B cell (primary cell): ENCODE measurements around the gene ADARB2. TPM values are rescaled to one million over a fixed set of nuclear protein-coding genes. Genes with fewer than 3 reads are reported as not detected.

Experiments used
- ATAC-seq: fragments of 200-7000 bp; cut with Tn5 transposase; one replicate; pipeline ENCODE4 v1.10.0; 2021; ENCODE audit warnings: low read depth, mild to moderate bottlenecking, moderate number of reproducible peaks, moderate library complexity
- CTCF ChIA-PET: fragments of 350-600 bp; sonication (Branson Sonifier 250); formaldehyde crosslinking; loops from one replicate; lab custom pipeline; 2021; ENCODE audit warnings: antibody characterized with exemption, inconsistent platforms; lab: Charles Lee
- POLR2A ChIA-PET: fragments of 350-600 bp; sonication (Branson Sonifier 250); formaldehyde crosslinking; loops from one replicate; lab custom pipeline; 2021; ENCODE audit warnings: antibody characterized with exemption; lab: Charles Lee
- DNase-seq: peaks from one replicate; pipeline ENCODE4 v3.0.0; 2013
- H2AFZ ChIP-seq: 2 replicates; pipeline ENCODE4 v1.6.1; 2012; ENCODE audit warnings: mild to moderate bottlenecking, low read depth, low read length; ENCODE audit not compliant: insufficient read depth, poor library complexity, severe bottlenecking
- H3K27ac ChIP-seq, 2 donors: 1 replicate in 1 of 2; 2 replicates in 1 of 2; pipeline ENCODE4 v1.5.1; 2012 to 2013; ENCODE audit warnings: low read length in 2 of 2, mild to moderate bottlenecking in 2 of 2, moderate library complexity in 1 of 2
- H3K27me3 ChIP-seq, 4 experiments: fragments of 200-600 bp in 1 of 4; sonication (generic) in 1 of 4; replicated peaks in 1 of 4; 1 replicate in 2 of 4; 2 replicates in 2 of 4; pipeline versions ENCODE4 v1.6.1 to v1.7.0; 2013 to 2016; ENCODE audit warnings: low read length in 3 of 4, mild to moderate bottlenecking in 2 of 4, mixed read lengths in 1 of 4, moderate library complexity in 1 of 4; ENCODE audit not compliant: insufficient read depth in 4 of 4, control insufficient read depth in 3 of 4; ENCODE audit errors: control extremely low read depth in 1 of 4
- H3K36me3 ChIP-seq, 2 experiments: replicated peaks in 1 of 2; 1 replicate in 1 of 2; 2 replicates in 1 of 2; pipeline versions ENCODE4 v1.6.1 to v1.7.1; 2013; ENCODE audit warnings: low read length in 1 of 2; ENCODE audit not compliant: insufficient read depth in 2 of 2, control insufficient read depth in 1 of 2; ENCODE audit errors: control extremely low read depth in 1 of 2, extremely low read depth in 1 of 2
- H3K4me1 ChIP-seq, 2 donors: fragments of 200-600 bp in 1 of 2; sonication (generic) in 1 of 2; 1 replicate in 1 of 2; 2 replicates in 1 of 2; pipeline versions ENCODE4 v1.5.1 to v1.6.1; 2013 to 2017; ENCODE audit warnings: low read length in 2 of 2; ENCODE audit not compliant: control insufficient read depth in 2 of 2, insufficient read depth in 2 of 2
- H3K4me2 ChIP-seq: replicated peaks from 2 replicates; pipeline ENCODE3; 2012; ENCODE audit warnings: mild to moderate bottlenecking, low read depth, low read length; ENCODE audit not compliant: poor library complexity, severe bottlenecking
- H3K4me3 ChIP-seq, 5 experiments: fragments of 200-600 bp in 1 of 5; sonication (generic) in 1 of 5; 1 replicate in 3 of 5; 2 replicates in 2 of 5; pipeline versions ENCODE4 v1.5.1 to v1.7.0; 2011 to 2016; ENCODE audit warnings: low read length in 4 of 5, mild to moderate bottlenecking in 4 of 5, low read depth in 2 of 5, control low read depth in 1 of 5, moderate library complexity in 1 of 5; ENCODE audit not compliant: insufficient read depth in 1 of 5; ENCODE audit errors: control extremely low read depth in 1 of 5, extremely low read depth in 1 of 5
- H3K79me2 ChIP-seq: fragments of 200-600 bp; sonication (generic); one replicate; pipeline ENCODE4 v1.6.0; 2016; ENCODE audit warnings: low read length; ENCODE audit not compliant: control insufficient read depth, insufficient read depth
- H3K9ac ChIP-seq: fragments of 200-600 bp; sonication (generic); 2 replicates; pipeline ENCODE4 v1.6.1; 2017; ENCODE audit warnings: mild to moderate bottlenecking, low read length, moderate library complexity
- H3K9me3 ChIP-seq, 3 donors: one replicate each; pipeline versions ENCODE4 v1.6.1 to v1.7.1; 2013; ENCODE audit warnings: low read length in 2 of 3; ENCODE audit not compliant: control insufficient read depth in 2 of 3, insufficient read depth in 1 of 3; ENCODE audit errors: control extremely low read depth in 1 of 3
- H4K20me1 ChIP-seq: 2 replicates; pipeline ENCODE4 v1.6.0; 2012; ENCODE audit warnings: mild to moderate bottlenecking, low read length; ENCODE audit not compliant: insufficient read depth, control insufficient read depth, poor library complexity, severe bottlenecking
- H3K27ac Mint-ChIP-seq: one replicate; pipeline ENCODE4 v1.8.0; 2021; ENCODE audit warnings: mixed read lengths
- H3K27me3 Mint-ChIP-seq: one replicate; pipeline ENCODE4 v1.8.0; 2021; ENCODE audit warnings: mixed read lengths
- H3K4me1 Mint-ChIP-seq: one replicate; pipeline ENCODE4 v1.8.0; 2021; ENCODE audit warnings: mixed read lengths
- H3K4me3 Mint-ChIP-seq: one replicate; pipeline ENCODE4 v1.8.0; 2021; ENCODE audit warnings: mixed read lengths
- H3K9me3 Mint-ChIP-seq: one replicate; pipeline ENCODE4 v1.8.0; 2022; ENCODE audit warnings: mixed read lengths; ENCODE audit not compliant: insufficient read depth
- EZH2 ChIP-seq: IDR thresholded peaks from 2 replicates; pipeline ENCODE4 v1.6.1; 2012; ENCODE audit warnings: borderline replicate concordance, low read depth, mild to moderate bottlenecking, moderate library complexity, low read length; ENCODE audit not compliant: insufficient read depth, poor library complexity, severe bottlenecking
- WGBS: methylation state at CpG from one replicate; pipeline ENCODE4 v1.1.5; 2013; ENCODE audit warnings: missing lambda C conversion rate; ENCODE audit not compliant: insufficient coverage; 5-methylcytosine and 5-hydroxymethylcytosine counted together
- intact Hi-C: fragments of 100-400 bp; cut with micrococcal nuclease; formaldehyde crosslinking; loops from one replicate; pipeline ENCODE4 v1.10.0; 2022
- polyA plus RNA-seq: library from polyadenylated mRNA; depleted of rRNA; stranded (reverse); fragments of >200 nt; gene quantifications from 2 replicates; pipeline ENCODE4 v1.2.3, GENCODE V29; 2012
- total RNA-seq, 2 donors: library from RNA; stranded (reverse); fragments of 120-200 nt in 1 of 2; gene quantifications; 1 replicate in 1 of 2; 2 replicates in 1 of 2; pipeline versions ENCODE4 v1.2.3 to v1.2.4, GENCODE V29; 2013 to 2022
- TF ChIP-seq, protein P1 (sequence below): fragments of 200-600 bp; IDR thresholded peaks from one replicate; pipeline ENCODE4 v1.8.0; 2022; ENCODE audit warnings: antibody characterized with exemption, mild to moderate bottlenecking

The ADARB2 gene
- total and polyA plus RNA-seq, 2 donors (not counting 1 experiment from before 2014, with no cell fraction given) = 0.13 to 0.96 TPM

DNA sequence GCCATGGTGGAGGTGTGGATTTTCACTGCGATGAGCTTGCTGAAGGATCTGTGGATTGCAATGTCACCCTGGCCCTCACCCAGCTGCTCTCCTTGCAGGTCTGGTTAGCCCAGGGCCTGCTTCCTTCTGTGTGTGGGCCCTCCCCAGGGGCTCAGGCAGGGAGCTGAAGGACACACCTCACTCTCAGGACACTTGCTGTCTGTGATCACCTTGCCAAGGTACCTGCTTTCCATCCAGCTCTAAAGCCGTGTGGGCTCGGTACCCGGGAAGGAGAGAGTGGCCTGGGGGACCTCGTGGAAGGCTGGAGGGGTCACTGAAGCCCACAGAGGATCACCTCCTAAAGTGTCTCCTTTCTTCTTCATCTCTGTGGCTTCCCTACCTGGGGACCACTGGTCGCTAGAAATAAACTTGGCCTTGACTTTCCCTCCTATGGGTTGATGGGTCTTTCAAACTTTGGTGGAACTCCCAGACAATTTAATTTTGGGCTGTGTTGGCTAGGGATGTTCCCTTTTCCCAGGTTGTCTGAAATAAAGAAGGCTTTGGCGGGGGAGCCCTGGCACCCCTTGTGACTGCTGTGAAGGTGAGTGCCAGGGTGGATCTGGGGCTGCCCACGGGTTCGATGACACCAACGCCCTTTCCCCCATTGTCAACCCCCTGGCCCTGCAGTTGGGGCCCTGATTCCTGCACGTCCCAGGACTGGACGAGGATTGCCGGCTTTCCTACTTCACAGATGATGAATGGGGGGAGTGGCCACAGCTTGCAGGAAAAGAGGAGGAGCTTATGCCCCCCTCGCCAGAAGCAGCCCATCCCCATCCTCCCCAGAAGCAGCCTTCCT is 331.0 kb downstream of the ADARB2 start:
- no peaks in the 10 kb centered on the region for H3K4me1 Mint-ChIP-seq
- no peaks in the 10 kb centered on the region for H4K20me1 ChIP-seq
- H3K9ac ChIP-seq = no peak overlapping the region
- ATAC-seq (no peak), DNase-seq (no peak)
- H3K4me1 ChIP-seq = no peaks in the 10 kb centered on the region
- no peak for TF ChIP-seq EZH2
- TF ChIP-seq, protein P1, sequence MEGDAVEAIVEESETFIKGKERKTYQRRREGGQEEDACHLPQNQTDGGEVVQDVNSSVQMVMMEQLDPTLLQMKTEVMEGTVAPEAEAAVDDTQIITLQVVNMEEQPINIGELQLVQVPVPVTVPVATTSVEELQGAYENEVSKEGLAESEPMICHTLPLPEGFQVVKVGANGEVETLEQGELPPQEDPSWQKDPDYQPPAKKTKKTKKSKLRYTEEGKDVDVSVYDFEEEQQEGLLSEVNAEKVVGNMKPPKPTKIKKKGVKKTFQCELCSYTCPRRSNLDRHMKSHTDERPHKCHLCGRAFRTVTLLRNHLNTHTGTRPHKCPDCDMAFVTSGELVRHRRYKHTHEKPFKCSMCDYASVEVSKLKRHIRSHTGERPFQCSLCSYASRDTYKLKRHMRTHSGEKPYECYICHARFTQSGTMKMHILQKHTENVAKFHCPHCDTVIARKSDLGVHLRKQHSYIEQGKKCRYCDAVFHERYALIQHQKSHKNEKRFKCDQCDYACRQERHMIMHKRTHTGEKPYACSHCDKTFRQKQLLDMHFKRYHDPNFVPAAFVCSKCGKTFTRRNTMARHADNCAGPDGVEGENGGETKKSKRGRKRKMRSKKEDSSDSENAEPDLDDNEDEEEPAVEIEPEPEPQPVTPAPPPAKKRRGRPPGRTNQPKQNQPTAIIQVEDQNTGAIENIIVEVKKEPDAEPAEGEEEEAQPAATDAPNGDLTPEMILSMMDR = no peak
- no peaks in the 10 kb centered on the region for H3K79me2 ChIP-seq
- H3K4me3 ChIP-seq = no peak overlapping the region
- peaks cover 30% of the 10 kb centered on the region for H3K27me3 Mint-ChIP-seq
- 95% methylated on average over 8 of the region's 14 CpGs for WGBS
- no peak overlapping the region for H2AFZ ChIP-seq
- no peaks in the 10 kb centered on the region for H3K9me3 Mint-ChIP-seq
- H3K36me3 ChIP-seq = no peaks in the 10 kb centered on the region
- H3K4me2 ChIP-seq = no peak overlapping the region
- H3K9me3 ChIP-seq = peaks cover 0 to 4% (median 0%) of the 10 kb centered on the region in 3 donors
- no peak overlapping the region for H3K4me3 Mint-ChIP-seq
- peaks cover 0 to 20% (median 2%) of the 10 kb centered on the region in 4 experiments for H3K27me3 ChIP-seq
- CTCF ChIA-PET = interaction anchor here (1.0 kb wide), 1 partner anchor 15 kb away, joined by 3 read pairs; no protein-coding TSS in a partner anchor
- no peak overlapping the region for H3K27ac Mint-ChIP-seq
- intact Hi-C loops = no loop called here
- POLR2A ChIA-PET = no interaction called here
- no peak overlapping the region for H3K27ac ChIP-seq
